Right hindlimb (tissue), 1 donor: ENCODE measurements around the gene ILRUN.
"Not testable (repeated sequence)": the region's sequence is repeated elsewhere in the genome, so short reads cannot be mapped to it uniquely, and the experiment has no call there.

Experiments used
- DNase-seq: peaks from one replicate; pipeline ENCODE4 v3.0.0-alpha.2; 2018

Gene ILRUN

GRCh38 chr6:34663371-34663770 is 33.2 kb downstream of the ILRUN start:
- DNase-seq: no peak

DNA sequence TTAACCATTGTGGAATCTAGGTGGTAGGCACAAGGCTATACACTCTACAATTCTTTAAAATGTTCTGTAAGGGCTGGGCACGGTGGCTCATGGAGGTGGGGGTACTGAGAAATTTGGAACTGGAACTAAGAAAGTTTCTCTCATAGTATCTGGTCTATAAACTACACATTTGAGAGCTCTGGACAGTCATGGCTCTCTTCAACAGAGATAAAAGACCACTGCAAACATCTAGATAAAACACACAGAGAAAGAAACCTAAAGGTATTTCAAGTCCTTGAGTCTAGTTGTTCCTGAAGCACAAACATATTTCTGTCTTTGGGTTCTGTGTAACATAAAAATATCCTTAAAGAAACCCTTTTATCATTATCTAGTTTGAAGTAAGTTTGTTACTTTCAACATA is 35.2 kb downstream of the ILRUN start:
- no peak for DNase-seq

GRCh38 chr6:34658605-34659265 is 37.8 kb downstream of the ILRUN start:
- no peak for DNase-seq

GRCh38 chr6:34657979-34658480 is 38.5 kb downstream of the ILRUN start:
- DNase-seq: not testable (repeated sequence)

GRCh38 chr6:34657307-34657978 is 39.1 kb downstream of the ILRUN start:
- peak; percentile 72 for DNase-seq

- DNase-seq: no peak
These were observed 39.6 kb downstream of the ILRUN start for GRCh38 chr6:34657037-34657306.

GRCh38 chr6:34656378-34657036 is 40.1 kb downstream of the ILRUN start:
- DNase-seq: no peak

DNA sequence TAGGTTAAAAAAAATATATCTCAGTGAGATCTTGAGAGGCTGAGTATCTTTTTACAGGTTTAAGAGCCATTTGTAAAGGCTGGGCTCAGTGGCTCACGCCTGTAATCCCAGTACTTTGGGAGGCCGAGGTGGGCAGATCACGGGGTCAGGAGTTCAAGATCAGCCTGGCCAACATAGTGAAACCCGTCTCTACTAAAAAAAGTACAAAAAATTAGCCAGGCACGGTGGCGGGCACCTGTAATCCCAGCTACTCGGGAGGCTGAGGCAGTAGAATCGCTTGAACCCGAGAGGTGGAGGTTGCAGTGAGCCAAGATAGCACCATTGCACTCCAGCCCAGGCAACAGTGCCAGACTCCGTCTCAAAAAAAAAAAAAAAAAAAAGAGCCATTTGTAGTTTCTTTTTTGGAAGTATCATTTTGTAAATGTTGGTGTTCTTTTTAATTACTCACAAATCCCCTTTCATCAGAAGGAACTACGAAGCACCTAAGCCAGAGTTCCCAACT is 40.6 kb downstream of the ILRUN start:
- DNase-seq: not testable (repeated sequence)

GRCh38 chr6:34654061-34654710 is 42.4 kb downstream of the ILRUN start:
- DNase-seq: no peak

- DNase-seq: no peak
These were observed 44.3 kb downstream of the ILRUN start for GRCh38 chr6:34652263-34652662.

- no peak for DNase-seq
These were observed 45.7 kb downstream of the ILRUN start for GRCh38 chr6:34650823-34651222.

GRCh38 chr6:34650232-34650631 is 46.3 kb downstream of the ILRUN start:
- DNase-seq: not testable (repeated sequence)

GRCh38 chr6:34648806-34649205 is 47.8 kb downstream of the ILRUN start:
- DNase-seq: no peak
